ENCODE results near the gene XIST. TPM values are rescaled to one million over a fixed set of nuclear protein-coding genes. Genes with fewer than 3 reads are reported as not detected.

XIST gene
- total and polyA plus RNA-seq, 4 donors: 0.93 to 225 (median 65.0) TPM; not detected in 1

DNA sequence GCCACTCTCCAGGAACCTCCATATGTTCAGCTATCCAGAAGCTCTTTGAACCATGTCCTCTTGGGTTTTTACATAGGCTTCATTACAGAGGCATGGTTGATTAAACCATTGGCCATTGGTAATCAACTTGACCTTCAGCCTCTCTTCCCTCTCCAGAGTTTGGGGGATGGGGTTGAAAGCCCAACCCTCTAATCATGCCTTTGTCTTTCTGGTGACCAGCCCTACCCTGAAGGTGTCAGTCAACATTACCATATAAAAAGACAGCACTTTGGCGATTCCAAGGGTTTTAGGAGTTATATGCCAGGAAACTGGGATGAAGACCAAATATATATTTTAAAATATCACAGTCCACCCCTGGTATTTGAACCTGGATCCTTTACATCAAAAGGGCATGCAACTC is 67.0 kb downstream of the XIST start:
- Histone ChIP-seq H3K27me3 (ENCODE audit: control insufficient read depth in 4 of 4, insufficient read depth in 4 of 4, low read length in 3 of 4) (no peaks in the 10 kb centered on the region), H3K9ac (ENCODE audit: low read depth in 1 of 2, low read length in 2 of 2) (no peak overlapping the region), H3K4me3 (ENCODE audit: low read depth in 1 of 3, low read length in 3 of 3) (no peak overlapping the region), H3K9me3 (ENCODE audit: control insufficient read depth in 4 of 4, low read length in 3 of 4) (peaks cover 0 to 3% (median 0%) of the 10 kb centered on the region in 4 donors), H3K36me3 (ENCODE audit: control insufficient read depth in 4 of 4, insufficient read depth in 3 of 4, low read depth in 1 of 4, low read length in 3 of 4) (no peaks in the 10 kb centered on the region), H3K4me1 (ENCODE audit: control insufficient read depth in 4 of 4, insufficient read depth in 4 of 4, low read length in 3 of 4) (no peaks in the 10 kb centered on the region), H3K27ac (ENCODE audit: low read depth in 1 of 2, low read length in 2 of 2) (no peak overlapping the region)
- DNase-seq (ENCODE audit: low spot score): no peak
- TF ChIP-seq JUND (IDR thresholded peaks at IDR 0.05) (no peak), EGR1 (IDR thresholded peaks at IDR 0.05; ENCODE audit: low read depth in 2 of 2) (no peak), RXRA (IDR thresholded peaks at IDR 0.05) (no peak), FOXA2 (IDR thresholded peaks at IDR 0.05) (no peak), SP1 (IDR thresholded peaks at IDR 0.05) (no peak), YY1 (IDR thresholded peaks at IDR 0.05) (no peak), NR2F2 (IDR thresholded peaks at IDR 0.05) (no peak), HNF4G (IDR thresholded peaks at IDR 0.05) (no peak)
- TF ChIP-seq, protein P1, sequence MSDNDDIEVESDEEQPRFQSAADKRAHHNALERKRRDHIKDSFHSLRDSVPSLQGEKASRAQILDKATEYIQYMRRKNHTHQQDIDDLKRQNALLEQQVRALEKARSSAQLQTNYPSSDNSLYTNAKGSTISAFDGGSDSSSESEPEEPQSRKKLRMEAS (IDR thresholded peaks at IDR 0.05): no peak
- TF ChIP-seq, protein P2, sequence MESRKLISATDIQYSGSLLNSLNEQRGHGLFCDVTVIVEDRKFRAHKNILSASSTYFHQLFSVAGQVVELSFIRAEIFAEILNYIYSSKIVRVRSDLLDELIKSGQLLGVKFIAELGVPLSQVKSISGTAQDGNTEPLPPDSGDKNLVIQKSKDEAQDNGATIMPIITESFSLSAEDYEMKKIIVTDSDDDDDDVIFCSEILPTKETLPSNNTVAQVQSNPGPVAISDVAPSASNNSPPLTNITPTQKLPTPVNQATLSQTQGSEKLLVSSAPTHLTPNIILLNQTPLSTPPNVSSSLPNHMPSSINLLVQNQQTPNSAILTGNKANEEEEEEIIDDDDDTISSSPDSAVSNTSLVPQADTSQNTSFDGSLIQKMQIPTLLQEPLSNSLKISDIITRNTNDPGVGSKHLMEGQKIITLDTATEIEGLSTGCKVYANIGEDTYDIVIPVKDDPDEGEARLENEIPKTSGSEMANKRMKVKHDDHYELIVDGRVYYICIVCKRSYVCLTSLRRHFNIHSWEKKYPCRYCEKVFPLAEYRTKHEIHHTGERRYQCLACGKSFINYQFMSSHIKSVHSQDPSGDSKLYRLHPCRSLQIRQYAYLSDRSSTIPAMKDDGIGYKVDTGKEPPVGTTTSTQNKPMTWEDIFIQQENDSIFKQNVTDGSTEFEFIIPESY (IDR thresholded peaks at IDR 0.05): no peak
- WGBS: 43% methylated on average over 1 of the region's 1 CpG

Small RNA genes lying within 50 kb of the gene (small RNA-seq; reads per million reads assigned to genes)
- not detected for gene RF01880
